NCI-H1694 (cell line): ENCODE results near the gene KAT8.

ENCODE experiments used
- DNase-seq: peaks from one replicate; lab custom pipeline; 2025; lab: John Stamatoyannopoulos, UW

Gene KAT8

DNA sequence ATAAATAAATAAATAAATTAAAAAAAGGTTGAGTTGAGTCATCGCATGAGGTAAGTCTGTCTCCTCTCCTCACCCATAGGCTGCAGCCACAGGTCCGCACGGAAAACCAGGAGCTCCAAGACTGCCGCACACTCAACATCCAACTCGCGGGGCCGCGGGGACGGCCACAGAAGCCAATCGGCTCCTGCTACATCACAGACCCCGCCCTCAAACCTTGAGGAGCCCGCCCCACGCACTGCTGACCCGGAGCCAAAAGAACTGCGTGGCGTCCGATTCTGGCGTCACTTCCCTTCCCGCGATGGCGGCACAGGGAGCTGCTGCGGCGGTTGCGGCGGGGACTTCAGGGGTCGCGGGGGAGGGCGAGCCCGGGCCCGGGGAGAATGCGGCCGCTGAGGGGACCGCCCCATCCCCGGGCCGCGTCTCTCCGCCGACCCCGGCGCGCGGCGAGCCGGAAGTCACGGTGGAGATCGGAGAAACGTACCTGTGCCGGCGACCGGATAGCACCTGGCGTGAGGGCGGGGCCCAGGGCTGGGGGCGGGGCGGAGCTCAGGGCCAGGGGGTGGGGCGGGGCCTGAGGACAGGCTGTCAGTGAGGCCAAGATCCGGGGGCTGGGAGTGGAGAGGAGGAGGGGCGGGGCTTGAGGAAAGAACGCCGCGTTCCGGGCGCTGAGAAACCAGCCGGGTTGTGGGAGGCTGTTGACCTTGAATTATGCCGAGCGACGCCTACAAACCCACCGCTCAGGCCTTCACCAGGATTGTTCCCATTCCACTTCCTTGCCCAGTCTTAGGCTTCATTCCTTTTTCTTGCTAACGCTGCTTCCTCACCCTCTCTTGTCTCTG lies at the start of gene KAT8:
Gene KAT8, plus strand, starts transcription at position 281 of the 839 bp plus-strand sequence. Its CDS starts 18 bp downstream, at position 299.
- peak; percentile 88 for DNase-seq

DNA sequence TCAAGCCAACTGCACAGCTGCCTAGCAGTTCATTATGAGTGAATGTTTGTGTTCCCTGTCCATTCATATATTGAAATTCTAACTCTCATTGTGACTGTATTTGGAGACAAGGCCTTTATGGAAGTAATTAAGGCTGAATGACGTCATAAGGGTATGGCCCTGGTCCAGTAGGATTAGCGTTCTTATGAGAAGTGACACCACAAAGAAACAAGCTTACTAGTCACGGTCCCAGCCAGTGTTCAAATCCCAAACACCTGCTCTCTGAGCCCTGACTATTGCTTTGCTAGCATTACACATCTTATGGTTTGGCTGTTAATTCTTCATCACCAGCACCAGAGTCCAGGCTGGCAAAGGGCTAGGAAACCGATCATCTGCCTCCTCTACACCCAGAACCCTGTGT lies 45.6 kb upstream of the KAT8 start:
- no peak for DNase-seq

DNA sequence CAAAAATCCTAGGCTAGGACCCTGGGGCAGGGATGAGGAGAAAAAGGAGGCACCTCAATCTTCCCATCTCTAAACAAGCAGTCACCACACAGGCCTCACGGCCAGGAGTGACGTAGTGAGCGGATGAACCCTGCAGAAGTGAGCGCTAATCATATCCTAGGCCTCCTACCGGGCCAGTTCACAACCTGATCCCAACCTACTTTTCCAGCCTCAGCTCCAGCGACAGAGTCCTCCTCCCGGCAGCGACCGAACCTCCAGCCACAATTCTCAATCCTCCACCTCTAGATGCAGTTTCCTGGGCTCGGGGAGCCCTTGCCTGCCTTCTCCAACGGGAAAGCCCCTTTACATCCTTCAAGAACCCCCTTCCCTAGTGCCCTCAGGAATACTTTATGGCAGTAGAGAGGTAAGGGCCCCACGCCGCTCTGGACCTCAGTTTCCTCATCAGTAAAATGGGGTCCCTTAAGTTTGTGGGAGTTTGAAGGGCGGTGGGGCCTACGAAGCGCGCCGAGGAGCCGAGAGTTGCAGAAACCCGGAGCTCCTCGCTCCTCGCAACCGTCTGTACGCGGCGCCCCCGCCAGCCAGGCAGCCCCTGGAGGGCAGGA lies 44.8 kb upstream of the KAT8 start:
- DNase-seq: no peak

DNA sequence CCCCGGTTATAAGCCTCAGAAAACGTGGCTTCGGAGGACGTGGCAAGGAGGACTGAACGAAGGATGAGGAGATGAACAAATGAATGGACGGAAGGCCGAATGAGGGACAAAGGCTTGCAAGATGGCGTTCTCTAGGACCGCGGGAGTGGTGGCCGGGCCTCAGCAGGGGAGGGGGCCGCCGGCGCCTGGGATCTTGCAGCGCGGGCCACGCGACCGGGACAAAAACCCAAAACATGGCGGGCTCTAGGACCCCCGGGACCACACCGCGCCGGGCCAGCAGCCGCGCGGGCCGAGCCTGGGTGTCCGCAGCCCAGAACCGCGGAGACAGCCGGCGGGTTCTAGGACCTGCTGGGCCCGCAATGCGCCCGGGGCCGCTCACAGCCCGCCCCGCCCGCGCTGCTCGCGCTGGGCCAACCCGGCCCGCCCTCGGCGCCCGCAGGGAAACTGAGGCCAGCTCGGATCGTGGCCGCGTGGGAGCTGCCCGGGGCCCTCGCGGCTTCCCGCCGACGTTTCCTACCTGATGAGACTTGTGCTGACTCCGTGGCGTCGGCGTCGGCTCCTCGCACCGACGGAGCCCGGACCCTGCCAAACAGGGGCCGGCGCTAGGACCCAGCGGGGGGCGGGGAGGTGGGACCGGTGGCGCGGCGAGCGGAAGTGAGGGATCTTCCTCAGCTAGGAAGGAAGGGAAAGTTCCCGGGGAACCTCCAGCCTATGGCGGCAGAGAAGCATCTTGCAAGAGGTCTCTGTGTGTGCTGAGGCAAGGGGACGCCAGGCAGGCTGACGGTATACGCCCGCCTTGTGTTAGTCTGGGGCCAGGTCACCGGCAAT lies 44.1 kb upstream of the KAT8 start:
- peak; percentile 79 for DNase-seq

DNA sequence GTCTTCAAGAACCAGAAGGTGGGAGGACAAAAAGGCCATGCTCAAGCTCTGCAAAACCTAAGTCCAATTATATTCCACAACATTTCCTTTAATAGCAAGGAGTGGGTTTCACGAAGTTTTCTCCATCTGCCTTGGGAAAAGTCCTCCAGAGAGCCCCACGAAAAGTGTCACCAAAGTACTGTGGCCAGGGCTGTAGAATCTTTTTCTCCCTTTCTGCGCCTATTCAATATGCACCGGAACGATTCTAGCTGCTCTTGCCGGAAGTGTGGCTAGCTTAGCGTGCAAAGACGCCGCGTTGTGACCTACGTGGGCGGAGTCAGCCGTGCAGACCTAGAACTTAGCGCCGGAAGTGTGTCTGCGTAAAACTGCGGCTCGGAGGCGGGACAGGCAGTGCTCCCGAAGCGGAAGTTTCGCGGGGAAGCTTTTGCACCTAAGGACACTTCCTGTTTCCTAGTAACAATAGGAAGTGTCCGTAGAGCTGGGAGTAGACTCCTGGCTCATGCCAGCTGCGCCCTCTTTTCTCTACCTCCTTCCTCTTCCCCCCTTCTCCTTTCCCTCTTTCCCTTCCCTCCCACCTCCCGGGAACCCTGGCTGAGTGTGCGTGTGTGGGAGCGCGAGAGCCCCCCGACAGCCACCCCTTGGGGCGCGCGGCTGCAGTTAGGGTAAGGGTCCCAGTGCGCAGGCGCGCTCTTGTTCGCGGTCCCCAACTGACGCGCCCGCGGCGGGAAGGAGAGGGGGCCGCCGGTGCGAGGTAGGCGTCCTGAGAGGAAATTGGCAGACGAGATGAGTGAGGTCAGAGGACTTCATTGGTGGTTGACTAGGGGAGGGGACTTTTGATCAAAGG lies 43.3 kb upstream of the KAT8 start, which contains the start of the genes ZNF646 and ZNF668:
Gene ZNF646, plus strand, starts transcription at position 453 of the 844 bp plus-strand sequence. CDS start 1,903 bp downstream, outside the sequence.
Gene ZNF668, minus strand, starts transcription at position 271 of the 844 bp plus-strand sequence. CDS start 9,781 bp downstream, outside the sequence.
- DNase-seq: peak; percentile 92

DNA sequence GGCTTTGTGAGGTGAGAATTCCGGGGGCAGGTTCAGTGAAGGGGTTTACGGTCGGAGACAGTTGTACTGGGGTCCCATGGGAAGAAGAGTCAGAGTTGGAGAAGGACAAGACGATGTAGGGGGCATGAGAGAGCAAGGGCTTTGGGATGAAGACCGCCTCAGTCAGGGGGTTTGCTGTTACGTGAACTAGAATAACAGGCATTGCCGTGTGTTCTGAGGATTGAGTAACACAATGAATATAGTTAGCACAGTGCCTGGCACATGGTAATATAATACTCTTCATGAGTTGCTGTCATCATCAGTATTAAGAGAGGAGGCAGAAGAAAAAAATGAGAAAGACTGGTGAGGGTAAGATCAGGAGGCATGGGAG lies 42.7 kb upstream of the KAT8 start:
- DNase-seq: no peak

DNA sequence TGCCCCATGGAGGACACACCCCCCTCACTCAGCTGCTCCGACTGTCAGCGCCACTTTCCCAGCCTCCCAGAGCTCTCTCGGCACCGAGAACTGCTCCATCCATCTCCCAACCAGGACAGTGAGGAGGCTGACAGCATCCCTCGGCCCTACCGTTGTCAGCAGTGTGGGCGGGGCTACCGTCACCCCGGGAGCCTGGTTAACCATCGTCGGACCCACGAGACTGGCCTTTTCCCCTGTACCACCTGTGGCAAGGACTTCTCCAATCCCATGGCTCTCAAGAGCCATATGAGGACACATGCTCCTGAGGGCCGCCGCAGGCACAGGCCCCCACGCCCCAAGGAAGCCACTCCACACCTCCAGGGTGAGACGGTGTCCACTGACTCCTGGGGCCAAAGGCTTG lies 41.1 kb upstream of the KAT8 start:
- DNase-seq: no peak

DNA sequence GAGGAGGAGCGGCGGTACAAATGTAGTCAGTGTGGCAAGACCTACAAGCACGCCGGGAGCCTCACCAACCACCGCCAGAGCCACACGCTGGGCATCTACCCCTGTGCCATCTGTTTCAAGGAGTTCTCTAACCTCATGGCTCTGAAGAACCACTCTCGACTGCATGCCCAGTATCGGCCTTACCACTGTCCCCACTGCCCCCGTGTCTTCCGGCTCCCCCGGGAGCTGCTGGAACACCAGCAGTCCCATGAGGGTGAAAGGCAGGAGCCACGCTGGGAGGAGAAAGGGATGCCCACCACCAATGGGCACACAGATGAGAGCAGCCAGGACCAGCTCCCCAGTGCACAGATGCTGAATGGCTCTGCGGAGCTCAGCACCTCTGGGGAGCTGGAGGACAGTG lies 40.4 kb upstream of the KAT8 start:
- no peak for DNase-seq

DNA sequence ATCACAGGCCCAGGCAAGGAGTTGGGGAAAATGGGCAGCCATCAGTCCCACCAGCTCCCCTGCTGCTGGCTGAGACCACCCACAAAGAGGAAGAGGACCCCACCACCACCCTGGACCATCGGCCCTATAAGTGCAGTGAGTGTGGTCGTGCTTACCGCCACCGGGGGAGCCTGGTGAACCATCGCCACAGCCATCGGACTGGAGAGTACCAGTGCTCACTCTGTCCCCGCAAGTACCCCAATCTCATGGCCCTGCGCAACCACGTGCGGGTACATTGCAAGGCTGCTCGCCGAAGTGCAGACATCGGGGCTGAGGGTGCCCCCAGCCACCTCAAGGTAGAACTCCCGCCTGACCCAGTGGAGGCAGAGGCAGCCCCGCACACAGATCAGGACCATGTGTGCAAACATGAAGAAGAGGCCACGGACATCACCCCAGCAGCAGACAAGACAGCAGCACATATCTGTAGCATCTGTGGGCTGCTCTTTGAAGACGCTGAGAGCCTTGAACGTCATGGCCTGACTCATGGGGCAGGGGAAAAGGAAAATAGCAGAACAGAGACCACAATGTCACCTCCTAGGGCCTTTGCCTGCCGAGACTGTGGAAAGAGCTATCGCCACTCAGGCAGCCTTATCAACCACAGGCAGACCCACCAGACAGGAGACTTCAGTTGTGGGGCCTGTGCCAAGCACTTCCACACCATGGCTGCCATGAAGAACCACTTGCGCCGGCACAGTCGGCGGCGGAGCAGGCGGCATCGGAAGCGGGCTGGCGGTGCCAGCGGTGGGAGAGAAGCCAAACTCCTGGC lies 39.7 kb upstream of the KAT8 start:
- no peak for DNase-seq

DNA sequence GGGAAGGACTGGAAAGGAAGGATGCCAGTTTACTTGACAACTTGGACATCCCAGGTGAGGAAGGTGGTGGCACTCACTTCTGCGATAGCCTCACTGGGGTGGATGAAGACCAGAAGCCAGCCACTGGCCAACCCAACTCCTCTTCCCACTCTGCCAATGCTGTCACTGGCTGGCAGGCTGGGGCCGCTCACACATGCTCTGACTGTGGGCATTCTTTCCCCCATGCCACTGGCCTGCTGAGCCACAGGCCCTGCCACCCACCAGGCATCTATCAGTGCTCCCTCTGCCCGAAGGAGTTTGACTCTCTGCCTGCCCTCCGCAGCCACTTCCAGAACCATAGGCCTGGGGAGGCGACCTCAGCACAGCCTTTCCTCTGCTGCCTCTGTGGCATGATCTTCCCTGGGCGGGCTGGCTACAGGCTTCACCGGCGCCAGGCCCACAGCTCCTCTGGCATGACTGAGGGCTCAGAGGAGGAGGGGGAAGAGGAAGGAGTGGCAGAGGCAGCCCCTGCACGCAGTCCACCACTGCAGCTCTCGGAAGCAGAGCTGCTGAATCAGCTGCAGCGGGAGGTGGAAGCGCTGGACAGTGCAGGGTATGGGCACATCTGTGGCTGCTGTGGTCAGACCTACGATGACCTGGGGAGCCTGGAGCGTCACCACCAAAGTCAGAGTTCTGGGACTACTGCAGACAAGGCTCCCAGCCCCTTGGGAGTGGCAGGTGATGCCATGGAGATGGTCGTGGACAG lies 38.7 kb upstream of the KAT8 start:
- no peak for DNase-seq

DNA sequence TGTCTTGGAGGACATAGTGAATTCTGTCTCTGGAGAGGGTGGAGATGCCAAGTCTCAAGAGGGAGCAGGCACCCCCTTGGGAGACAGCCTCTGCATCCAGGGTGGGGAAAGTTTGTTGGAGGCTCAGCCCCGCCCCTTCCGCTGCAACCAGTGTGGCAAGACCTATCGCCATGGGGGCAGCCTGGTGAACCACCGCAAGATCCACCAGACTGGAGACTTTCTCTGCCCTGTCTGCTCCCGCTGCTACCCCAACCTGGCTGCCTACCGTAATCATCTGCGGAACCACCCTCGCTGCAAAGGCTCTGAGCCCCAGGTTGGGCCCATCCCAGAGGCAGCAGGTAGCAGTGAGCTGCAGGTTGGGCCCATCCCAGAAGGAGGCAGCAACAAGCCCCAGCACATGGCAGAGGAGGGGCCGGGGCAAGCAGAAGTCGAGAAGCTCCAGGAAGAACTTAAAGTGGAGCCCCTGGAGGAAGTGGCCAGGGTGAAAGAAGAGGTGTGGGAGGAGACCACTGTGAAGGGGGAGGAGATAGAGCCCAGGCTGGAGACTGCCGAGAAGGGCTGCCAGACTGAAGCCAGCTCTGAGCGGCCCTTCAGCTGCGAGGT lies 38.0 kb upstream of the KAT8 start:
- DNase-seq: no peak

DNA sequence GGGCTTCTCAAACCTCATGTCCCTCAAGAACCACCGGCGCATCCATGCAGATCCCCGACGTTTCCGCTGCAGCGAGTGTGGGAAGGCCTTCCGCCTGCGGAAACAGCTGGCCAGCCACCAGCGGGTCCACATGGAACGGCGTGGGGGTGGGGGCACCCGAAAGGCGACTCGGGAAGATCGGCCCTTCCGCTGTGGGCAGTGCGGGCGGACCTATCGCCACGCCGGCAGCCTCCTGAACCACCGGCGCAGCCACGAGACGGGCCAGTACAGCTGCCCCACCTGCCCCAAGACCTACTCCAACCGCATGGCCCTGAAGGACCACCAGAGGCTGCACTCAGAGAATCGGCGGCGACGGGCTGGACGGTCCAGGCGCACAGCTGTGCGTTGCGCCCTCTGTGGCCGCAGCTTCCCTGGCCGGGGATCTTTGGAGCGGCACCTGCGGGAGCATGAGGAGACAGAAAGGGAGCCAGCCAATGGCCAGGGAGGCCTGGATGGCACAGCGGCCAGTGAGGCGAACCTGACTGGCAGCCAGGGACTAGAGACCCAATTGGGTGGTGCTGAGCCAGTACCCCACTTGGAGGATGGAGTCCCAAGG lies 37.3 kb upstream of the KAT8 start:
- DNase-seq: no peak

DNA sequence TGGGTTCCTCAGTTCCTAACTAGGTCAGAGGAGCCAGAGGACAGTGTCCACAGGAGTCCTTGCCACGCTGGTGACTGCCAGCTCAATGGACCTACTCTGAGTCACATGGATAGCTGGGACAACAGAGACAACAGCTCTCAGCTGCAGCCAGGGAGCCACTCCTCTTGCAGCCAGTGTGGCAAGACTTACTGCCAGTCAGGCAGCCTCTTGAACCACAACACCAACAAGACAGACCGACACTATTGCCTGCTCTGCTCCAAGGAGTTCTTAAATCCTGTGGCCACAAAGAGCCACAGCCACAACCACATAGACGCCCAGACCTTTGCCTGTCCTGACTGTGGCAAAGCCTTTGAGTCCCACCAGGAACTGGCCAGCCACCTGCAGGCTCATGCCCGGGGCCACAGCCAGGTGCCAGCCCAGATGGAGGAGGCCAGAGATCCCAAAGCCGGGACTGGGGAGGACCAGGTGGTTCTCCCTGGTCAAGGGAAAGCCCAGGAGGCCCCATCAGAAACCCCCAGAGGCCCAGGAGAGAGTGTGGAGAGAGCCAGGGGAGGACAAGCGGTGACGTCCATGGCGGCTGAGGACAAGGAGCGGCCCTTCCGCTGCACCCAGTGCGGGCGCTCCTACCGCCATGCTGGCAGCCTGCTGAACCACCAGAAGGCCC lies 36.6 kb upstream of the KAT8 start:
- DNase-seq: no peak

DNA sequence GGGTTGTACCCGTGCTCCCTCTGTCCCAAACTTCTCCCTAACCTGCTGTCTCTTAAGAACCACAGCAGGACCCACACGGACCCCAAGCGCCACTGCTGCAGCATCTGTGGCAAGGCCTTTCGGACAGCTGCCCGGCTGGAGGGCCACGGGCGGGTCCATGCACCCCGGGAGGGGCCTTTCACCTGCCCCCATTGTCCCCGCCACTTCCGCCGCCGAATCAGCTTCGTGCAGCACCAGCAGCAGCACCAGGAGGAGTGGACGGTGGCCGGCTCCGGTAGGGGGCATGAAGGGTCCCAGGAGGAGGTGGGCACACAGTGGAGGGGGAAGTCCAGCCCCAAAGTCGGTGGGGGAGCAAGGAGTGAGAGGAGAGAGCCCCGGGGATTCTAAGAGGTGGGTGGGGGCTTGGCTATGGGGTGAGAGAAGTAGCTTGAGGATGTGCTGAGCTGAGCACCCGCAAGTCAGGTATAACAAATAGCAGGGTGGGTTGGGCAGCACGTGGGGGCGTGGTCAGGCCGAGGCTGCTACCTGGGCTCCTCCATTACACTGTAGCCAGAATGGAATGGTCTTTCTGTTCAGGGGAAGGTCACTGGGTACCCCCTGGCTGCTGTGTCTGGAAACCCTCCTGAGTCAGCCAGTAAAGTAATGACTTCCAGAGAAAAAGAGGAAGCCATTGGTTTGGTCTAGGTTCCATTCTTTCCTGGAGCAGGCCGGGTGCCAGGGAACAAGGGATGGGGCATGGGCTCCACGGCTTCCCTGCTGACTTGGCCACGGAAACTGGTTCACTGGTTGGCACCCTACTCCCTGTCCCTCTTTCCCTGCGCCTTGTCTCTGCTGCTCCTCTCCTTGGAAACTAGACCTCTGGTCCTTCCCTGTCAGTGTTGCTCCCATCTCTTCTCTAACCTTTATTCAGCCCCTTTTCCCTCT lies 35.8 kb upstream of the KAT8 start:
- no peak for DNase-seq

DNA sequence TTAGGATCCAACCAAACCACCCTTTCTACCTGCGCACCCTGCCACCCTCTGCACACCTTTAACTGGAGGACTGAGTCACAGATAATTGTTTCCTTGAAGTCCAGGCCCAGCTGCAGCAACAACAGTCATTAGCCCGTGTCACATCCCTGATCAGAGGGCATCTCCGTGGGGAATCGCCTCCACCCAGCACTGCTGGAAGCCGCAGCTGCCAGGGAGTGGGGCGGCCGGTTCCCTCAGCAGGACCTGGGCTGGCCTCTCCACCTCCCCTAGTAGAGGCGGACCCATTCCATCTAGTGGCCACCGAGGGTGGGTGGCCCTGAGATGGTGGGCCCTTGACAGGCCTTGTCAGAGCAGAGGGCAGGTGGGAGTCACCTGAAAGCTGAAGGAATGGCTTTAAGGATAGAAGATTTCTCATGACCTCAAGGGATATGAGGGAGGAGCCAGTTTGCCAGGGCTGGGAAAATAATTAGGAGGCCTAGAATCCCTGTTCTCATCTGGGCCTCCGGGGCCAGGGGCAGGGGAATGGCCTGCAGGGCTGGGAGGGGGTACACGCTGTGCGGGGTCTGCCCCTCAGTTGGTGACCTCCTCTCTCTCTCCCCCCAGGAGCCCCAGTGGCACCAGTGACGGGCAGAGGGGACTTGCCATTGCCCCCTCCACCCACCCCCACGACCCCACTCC lies 35.0 kb upstream of the KAT8 start:
- no peak for DNase-seq

DNA sequence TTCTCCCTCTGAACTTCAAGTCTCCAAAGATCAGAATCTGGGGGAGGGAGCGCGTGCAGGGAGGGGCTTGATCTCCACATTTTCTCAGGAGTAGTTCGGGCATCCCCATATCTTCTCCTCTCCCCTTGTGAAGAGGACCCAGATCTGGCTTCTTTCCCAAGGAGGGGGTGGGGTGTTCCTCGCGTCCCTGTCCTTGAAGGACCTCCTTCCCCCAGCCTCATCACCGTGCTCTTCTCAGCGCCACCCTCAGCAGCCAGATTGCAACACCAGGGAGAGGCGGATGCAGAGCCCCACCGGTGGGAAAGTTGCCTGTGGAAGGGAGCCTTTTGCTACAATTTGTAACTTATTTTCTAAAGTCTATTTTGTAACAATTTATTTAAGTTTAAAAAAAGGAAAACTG lies 34.4 kb upstream of the KAT8 start:
- no peak for DNase-seq

DNA sequence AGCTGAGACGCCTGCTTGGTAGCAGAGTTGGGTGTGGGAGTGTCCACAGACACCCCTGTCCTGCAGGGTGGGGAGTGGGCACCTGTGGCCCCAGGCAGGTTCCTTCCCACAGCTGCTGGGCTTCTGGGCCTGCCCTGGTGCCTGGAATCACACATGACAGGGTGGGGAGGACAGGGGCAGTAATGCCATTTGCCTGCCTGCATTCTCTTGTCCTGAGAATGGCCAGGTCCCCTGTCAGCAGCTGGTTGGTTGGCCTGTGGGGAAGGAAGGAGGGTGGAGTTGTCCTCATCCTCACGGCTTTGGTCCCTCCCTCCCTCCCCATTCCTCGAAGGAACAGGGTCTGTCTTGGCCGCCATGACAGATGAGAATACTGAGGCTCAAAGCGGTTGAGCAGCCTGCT lies 33.9 kb upstream of the KAT8 start:
- no peak for DNase-seq
